ENCODE data around the gene CCDC60.

Gene CCDC60

DNA sequence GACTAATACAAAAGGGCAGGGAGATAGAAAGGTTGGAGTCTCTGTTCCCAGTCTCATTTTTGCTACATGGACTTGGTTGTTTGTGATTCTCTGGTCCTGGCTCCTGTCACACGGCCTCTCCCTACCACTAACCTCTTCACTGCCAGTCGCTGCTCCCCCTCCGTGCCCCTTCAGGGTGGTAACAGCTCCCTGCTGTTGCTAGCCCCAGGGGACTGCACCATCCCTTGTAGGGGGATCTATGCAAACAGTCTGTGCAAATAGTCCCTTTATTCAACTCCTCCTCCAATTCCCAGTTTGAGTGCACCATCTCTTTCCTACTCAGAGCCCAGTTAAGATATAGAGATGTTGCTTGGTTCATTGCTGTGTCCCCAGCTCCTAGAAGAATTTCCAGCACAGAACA lies 51.1 kb downstream of the CCDC60 start:
- DNase-seq: no peak

DNA sequence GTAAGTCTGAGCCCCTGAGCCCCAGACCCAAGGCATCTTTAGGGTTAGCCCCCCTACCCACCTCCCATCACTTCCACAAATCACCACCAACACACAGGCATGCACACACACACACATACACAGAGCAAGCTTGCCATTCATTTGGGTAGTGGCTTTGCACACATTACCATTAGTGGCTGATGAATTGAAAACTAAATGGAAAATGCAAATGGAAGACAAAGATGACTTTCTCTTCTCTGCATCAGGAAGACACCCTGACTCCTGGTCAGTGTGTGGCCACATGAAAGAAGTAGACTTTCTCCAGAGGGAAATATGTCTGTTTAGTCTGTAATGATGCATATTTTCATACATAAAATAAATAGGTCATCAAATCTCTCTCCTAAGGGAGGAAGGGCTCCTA lies 55.2 kb downstream of the CCDC60 start:
- no peak for DNase-seq

DNA sequence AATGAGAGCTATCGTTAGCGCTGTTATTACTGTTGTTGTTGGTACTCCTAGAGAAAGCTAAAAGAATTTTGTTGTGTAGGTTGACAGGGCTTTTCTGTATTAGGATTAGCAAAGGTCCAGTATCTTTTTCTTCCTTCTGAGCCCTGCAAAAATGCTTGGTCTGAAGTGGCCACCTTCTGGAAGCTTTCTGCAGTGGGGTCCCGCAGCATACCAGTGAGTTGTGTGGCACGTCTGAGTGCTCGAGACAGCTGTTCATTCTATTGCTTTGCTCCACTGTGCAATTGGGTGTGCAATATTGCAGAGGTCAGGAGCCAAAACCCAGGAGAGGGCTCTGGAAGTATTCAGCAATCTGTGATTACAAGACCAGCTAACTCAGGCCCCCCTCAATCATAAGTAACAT lies 57.1 kb downstream of the CCDC60 start:
- no peak for DNase-seq

DNA sequence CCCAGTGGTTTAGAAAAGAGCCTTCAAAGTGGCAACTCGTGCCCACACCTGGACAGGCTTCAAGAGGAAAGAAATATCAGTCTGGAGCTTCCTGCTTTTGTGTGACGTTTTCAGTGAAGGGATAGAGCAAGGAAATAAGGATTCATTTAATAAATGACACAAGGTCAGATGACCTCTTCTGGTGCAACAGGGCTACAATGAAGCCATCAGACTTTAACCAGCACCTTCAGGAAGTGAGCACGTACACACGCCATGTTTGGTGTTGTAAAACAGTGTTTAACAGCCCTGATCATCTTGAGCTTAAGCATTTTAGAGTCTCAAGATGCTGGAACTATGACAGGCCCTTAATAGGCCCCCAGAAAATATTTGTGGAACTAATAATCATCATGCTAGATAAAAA lies 59.1 kb downstream of the CCDC60 start:
- no peak for DNase-seq

DNA sequence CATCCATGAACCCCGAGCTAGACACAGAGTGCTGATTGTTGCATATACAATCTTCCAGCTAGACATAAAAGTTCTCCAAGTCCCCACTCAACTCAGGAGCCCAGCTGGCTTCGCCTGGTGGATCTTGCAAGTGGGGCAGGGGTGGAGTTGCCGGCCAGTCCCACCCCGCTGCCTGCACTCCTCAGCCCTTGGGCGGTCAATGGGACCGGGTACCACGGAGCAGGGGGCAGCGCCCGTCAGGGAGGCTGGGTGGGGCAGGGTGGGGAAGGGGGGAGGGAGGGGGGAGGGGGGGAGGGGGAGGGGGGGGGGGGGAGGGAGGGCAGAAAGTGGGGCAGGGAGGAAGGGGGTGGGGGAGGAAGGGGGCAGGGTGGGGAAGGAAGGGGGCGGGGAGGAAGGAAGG lies 63.0 kb downstream of the CCDC60 start:
- no peak for DNase-seq

DNA sequence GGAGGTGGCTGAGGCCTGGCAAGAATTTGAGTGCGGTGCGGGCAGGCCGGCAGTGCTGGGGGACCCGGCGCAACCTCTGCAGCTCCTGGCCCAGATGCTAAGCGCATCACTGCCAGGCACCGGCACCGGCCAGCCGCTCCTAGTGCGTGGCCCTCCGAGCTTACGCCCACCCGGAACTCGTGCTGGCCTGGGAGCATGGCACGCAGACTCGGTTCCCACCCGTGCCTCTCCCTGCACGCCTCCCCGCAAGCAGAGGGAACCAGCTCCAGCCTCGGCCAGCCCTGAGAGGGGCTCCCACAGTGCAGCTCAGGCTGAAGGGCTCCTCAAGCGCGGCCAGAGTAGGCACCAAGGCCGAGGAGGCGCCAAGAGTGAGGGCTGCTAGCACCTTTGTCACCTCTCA lies 63.7 kb downstream of the CCDC60 start:
- no peak for DNase-seq

DNA sequence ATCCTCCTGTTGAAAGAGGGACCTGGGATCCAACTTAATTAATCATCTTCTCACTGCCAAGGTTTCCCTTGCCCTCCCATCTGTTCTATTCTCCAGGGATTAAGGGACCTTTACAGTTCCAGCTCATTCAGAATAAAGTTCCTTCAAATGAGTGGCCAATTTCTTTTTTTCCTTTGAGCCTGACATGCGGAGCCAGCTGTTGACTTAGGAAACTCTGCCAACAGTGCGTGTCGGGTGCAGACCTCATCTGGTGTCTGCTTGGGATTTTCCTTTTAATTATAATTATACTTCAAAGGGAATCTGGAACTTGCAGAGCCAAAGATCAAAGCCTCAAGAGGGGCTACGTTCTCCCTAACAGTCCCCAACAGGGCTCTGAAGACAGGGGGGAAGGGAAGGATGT lies 64.8 kb downstream of the CCDC60 start:
- DNase-seq: no peak

DNA sequence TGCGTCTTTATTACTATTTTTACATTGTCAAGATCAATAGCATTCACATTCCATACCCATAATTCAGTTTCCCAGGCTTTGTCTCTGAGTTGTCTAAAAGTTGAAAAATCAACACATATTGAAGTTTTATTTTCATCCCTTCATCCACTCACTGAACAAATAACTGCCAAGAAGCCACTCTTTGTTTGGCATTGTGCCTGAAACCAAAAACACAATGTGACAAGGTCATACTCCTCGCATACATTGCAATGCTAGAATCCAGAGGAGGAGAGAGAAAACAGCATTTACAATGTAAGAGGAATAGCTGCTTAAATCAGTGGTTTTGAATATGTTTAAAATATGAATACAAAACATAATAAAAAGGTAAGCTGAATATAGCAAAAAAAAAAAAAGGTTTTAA lies 71.8 kb downstream of the CCDC60 start:
- no peak for DNase-seq

DNA sequence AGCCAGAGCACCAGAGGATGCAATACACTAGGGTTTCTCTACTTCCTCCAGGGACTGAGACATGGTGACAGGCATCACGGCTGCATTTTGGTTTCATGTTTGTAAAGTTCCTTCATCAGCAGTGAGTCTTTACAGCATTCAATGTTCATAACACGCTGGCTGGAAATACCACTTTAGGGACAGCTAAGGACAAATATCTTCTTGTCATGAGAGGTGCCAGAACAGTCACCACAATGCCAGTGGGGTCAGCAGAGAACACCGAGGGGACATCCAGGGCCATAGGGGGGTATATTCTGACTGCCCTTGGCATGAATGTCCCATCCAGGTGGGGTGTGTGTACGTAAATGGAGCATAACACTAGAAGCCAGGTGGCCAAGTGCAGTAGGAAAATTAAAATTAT lies 72.3 kb downstream of the CCDC60 start:
- no peak for DNase-seq

DNA sequence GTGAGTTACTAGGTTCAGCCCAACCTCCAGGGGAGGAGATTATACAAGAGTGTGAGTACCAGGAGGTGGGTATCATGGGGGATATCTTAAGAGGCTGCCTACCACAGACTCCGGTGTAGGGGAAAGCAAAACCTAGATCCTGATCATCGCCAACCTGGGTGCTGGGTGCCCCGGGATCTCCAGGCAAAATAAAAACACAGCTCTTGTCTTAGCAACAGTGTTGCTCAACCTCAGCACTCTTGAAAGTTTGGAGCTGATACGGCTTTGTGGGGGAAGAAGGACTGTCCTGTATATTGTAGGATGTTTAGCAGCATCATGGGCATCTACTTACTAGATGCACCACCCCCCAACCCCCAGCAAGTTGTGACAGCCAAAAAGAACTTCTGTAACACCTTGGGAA lies 74.5 kb downstream of the CCDC60 start:
- DNase-seq: no peak

DNA sequence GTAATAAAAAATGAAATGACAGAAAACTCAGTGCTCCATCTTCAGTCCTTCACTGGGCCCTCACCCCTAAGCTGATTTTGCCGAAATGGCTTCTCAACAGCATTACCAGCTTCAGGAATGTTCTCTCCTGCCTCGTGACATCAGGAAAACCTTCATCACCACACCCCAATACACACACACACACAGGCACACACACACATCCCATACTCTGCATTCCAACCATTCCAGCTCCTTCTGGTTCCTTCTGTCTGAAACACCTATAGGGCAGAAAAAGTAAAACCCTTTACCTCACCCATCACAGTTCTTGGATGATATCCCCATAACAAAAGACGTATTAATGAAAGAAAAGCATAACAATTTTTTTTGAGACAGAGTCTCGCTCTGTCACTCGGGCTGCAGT lies 75.9 kb downstream of the CCDC60 start:
- no peak for DNase-seq

DNA sequence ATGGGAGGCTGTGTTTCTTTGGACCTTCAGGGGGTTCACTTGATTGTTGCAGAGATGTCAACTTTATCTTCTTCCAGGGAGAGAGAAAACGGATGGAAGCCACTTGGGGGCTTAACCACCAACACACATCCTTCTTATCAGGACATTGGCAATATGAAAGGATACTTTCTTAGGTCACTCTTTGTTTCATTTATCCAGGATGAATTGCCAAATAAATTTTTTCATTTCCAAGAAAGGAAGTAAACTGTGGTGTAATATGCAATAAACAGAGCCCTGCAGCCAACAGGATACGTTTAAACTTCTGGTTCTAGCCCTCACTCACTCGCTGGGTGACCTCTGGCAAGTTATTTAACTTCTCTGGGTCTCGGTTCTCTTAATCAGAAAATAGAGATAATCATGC lies 77.8 kb downstream of the CCDC60 start:
- no peak for DNase-seq

DNA sequence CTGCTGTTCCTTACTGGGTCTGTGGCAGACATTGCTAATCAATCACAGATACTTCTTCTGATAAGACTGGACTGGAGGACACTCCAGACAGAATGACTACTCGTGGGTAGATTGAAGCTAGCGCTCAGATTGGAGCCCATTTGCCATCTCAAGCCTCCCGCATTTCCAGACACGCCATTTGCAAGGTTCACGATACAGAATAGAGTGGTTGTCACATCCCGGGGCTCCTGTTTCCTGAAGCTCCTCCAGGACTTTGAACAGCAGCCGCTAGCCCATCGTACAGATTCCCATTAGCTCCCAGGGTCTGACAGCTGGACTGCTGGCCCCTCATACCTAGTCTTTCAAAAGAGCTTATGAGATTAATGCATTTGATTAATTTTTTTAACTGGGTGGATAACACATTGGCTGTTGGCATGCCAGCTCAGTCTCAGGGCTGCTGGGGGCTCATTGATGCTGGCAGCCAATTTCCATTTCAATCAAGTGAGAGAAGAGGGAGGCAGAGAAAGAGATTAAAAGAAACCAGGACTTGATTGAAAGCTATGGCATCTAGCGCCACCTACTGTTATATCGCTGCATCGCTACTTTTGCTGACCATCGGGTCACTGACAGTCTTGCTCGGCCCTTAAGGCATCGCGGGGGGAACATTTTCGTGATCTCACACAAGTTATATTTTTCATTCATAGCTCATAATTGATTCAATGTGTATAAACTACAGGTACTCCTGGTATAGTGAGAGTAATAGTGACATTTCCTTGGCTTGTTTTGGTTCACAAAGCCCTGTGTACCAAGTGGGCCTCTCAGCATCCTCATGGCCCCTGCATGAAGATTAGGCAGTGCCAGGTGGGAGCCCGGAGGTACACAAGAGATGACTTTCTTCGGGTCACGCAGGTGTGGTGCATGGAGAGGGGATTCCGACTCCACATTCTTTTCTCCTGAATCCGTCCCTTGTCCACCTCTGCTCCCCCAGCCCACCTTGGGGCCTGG lies 78.6 kb downstream of the CCDC60 start:
- DNase-seq: peak; percentile 60

DNA sequence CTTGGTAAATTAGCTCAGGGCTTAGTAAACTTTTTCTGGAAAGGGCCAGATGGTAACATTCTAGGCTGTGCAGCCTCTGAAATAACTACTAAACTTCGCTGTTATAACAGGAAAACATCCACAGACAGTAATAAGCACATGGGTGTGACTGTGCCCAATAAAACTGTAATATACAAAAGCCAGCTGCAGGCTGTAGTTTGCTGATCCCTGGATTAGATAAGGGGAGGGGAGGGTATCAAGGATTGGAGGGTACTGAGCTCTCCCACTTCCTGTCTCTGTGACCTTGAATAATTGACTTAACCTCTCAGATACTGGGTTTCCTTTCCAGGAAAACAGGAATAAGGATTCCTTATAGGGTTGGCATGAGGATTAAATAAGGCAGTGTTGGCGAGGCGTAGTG lies 81.2 kb downstream of the CCDC60 start:
- no peak for DNase-seq

DNA sequence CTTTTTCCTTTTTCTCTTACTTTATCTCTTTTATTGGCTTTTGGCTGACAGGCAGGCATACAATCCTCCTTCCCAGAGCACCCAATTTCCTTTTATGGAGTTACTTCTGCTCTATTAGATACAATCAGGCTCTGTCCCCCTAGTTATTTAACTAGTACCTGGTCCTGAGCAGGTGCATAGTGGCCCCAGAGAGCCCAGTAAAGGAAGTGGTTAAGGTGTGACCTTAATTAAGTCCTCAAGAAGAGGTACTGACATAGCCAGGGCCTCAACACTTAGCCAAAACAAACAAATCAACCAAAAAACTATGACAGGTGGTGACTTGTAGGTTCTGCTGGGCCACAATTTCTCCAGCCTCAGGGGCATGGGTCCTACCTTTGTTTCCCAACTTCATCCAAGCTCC lies 82.9 kb downstream of the CCDC60 start:
- DNase-seq: no peak

DNA sequence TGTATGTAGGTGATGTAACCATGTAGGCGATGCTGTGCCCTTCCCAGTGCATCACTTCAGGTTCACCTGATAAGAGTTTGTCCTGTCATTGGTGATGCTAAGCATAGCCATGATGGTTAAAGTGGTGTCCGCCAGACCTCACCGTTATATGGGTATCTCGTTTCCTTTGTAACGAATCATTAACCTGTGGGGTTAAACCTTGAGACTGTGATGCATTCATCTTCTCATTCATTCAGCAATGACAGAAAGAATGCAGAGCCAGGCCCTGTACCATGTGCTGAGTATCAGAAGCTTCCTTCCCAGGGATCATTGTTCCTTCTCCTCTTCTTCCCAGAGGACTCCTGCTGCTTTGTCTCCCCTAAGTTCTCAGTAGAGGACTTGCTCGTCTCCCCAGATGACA lies 84.9 kb downstream of the CCDC60 start:
- no peak for DNase-seq

DNA sequence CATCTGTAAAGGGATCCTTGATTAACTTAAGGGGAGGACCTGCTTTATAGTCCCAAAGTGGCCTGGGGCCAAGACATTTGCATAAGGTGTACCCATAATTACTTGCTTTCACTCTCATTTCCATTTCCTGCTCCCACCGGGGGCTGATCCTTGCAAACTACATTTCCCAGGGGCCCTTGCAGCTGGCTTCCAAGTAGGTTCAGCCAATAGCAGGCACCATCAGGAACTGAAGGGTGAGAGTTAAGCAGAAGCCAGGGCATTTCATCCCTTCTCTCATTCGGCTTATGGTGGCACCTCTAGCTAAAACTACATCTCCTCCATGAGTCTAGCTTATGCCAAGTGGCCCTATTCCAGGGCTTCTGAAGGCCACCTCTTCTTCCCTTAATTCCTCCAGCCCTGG lies 88.8 kb downstream of the CCDC60 start:
- DNase-seq: no peak

DNA sequence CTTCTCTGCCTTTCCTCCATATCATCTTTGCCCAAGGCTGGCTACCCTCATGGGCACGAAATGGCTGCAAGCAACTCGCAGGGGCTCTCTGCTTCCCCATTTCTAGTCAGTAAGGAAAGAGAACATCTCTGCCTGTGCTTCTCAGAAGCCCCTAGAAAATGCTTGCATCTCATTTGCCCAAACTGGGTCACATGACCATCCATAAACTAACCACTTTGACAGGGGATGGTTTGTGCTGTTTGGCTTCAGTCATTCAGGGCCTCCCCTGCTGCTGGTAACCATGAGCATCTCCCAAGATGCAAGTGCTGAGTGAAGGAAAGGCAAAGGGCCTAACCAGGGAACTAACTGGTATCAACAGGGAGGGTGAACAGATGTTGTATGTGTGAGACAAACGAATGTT lies 91.1 kb downstream of the CCDC60 start:
- DNase-seq: no peak

DNA sequence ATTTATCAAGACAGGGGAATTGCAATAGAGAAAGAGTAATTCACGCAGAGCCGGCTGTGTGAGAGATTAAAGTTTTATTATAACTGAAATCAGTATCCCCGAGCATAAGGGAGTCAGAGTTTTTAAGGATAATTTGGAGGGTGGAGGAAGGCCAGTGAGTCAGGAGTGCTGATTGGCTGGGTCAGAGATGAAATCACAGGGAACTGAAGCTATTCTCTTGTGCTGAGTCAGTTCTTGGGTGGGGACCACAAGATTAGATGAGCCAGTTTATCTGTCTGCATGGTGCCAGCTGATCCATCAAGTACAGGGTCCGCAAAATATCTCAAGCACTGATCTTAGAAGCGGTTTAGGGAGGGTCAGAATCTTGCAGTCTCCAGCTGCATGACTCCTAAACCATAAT lies 96.6 kb downstream of the CCDC60 start:
- DNase-seq: no peak

DNA sequence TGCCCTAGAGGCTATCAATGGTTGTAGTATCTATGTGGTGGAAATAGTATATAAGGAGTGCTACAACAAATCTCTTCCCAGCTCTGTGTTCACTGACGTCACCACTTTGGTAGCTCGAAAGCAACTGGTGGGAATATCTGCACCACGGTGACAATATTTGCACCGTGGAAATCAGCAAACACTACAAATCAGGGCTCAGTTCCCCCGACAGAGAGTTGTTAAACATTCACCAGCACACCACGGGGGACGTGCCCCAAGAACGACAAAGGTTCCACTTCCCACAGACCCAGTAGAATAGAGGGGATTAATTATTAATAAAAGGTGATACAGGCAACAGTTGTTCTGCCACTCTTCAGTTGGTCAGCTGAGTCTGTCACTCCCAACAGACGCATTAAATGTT lies 98.4 kb downstream of the CCDC60 start:
- no peak for DNase-seq

DNA sequence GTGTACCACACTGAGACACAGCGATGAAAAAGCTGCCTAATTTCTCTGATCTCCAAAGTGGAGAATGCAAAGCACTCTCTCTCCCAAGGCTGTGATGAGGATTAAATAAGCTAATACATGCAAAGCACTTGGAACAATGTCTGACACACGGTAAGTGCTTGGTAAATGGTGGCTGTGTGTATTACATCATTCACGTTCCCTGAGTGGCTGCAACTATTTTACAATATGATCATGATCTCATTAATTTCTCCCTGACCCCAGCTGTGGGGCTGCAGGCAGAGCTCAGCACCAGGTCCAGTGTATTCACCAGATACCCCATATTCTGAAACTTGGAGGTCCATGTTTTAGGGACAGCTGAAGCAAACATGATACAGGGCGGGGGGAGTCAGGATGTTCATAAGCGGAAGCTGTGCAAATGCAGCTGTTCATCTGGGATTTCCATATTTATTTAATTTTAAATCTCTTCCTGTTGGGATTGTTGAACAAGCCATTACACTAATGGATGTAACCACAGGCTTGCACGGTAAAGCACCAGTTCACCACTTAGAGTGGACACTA lies 106.4 kb downstream of the CCDC60 start:
- no peak for DNase-seq

DNA sequence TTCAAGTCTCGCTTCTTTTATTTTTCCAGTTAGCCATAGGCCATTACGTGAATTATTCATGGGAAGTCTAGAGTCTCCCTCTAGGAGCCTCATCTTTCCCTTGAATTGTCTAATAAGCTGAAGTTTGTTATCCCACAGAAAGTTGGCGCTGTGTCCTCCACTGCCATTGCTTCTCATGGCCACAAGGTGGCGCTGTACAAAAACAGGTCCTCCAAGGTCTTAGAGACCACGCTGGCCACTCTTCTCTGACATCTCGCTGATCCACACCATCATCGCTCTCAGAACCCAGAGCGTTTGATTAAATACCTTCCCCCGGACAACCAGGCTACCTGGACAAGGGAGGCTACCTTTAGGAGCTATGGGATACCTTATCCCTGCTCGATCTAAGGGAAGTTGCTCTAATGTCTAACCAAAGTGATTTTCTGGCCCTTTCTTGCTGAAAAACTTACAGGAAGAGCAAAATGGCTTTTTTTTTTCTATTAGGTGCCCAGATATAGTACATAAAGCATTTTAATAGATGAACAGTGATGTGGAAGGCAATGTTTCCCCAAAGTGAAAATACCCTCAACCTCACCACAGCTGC lies 110.0 kb downstream of the CCDC60 start:
- DNase-seq: peak; percentile 62

DNA sequence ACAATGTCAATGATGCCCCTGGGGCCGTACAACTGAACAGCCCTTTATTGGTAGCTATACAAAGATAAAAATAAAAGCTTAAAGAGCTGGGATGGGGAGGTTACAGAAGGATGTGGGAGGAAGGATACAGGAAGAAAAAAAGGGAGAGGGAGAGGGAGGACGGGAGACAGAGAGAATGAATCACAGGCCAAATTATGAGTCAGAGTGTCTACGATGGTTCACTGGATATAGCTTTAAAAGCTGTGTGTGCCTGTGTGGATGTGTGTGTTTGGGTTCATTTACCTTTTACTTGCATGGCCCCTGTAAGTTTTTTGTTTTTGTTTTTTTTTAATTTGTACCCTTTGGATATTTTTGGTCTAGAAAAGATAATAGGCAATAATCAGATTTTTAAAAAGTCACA lies 111.9 kb downstream of the CCDC60 start:
- DNase-seq: no peak

DNA sequence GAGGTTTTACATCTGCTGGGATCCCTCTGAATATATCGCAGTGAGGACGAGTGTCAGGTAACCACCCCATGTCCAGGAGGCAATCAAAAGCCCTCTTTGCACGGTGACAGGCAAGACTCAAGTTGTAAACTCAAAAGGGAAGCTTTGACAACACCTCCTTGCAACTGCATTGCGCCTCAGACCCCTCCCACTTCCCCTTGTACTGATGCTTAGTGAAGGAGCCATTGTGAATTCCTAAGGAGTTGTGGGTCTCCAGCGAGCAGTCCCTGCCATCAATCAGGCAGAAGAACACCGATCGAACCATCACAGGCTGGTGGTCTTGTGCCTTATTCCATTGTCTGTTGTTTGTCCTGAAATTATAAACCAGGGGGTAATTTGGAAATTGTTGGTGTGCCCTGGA lies 112.6 kb downstream of the CCDC60 start:
- no peak for DNase-seq
